ENCODE measurements around the gene PDE4C. TPM values are rescaled to one million over a fixed set of nuclear protein-coding genes. Genes with fewer than 3 reads are reported as not detected.

PDE4C gene
- total and polyA plus RNA-seq, 5 donors = 0.47 to 2.8 (median 1.2) TPM

DNA sequence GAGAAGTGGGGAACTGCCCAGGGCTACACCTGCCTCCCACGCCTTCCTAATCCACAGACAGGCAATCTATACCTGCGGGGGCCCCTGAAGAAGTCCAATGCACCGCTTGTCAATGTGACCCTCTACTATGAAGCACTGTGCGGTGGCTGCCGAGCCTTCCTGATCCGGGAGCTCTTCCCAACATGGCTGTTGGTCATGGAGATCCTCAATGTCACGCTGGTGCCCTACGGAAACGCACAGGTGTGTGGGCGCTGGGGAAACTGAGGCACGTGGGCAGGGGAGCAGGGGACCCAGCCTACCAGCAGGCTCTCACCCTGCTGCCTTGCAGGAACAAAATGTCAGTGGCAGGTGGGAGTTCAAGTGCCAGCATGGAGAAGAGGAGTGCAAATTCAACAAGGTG, 51.3 kb downstream of the PDE4C start:
- no peaks in the 10 kb centered on the region for H3K9me3 ChIP-seq (ENCODE audit: control insufficient read depth, low read length)
- no peak overlapping the region for H3K4me3 ChIP-seq (ENCODE audit: low read length)
- no peaks in the 10 kb centered on the region for H3K27me3 ChIP-seq (ENCODE audit: control insufficient read depth, insufficient read depth)
- 85% methylated on average over 11 of the region's 11 CpGs for WGBS
- H3K27ac ChIP-seq (ENCODE audit: low read length) = no peak overlapping the region
- ATAC-seq = no peak
- DNase-seq = peak in 1 of 3 donors; percentile 29
- H3K4me1 ChIP-seq (ENCODE audit: control insufficient read depth, insufficient read depth, low read length) = peaks cover 2% of the 10 kb centered on the region
- intact Hi-C loops (cut with DNase I) = no loop called here

Other genes starting within 250 kb of the PDE4C start
- gene ARRDC2, start 218.3 kb downstream of the PDE4C start, total RNA-seq = 10 to 100 TPM; 14.2 to 20.5 (median 18.0) TPM
- 24.7 TPM for gene ARRDC2, start 218.3 kb downstream of the PDE4C start, polyA plus RNA-seq
- 1 to 10 TPM in 2 of 4 donors, under 1 TPM in 2; 0.79 to 1.6 (median 0.97) TPM for gene IL12RB1, start 139.5 kb downstream of the PDE4C start, total RNA-seq
- gene IL12RB1, start 139.5 kb downstream of the PDE4C start, polyA plus RNA-seq = 0.32 TPM
- 1 to 10 TPM; 5.1 to 6.9 (median 6.5) TPM for gene MAST3, start 128.7 kb downstream of the PDE4C start, total RNA-seq
- gene MAST3, start 128.7 kb downstream of the PDE4C start, polyA plus RNA-seq = 2.6 TPM
- gene PIK3R2, start 73.3 kb downstream of the PDE4C start, total RNA-seq = 10 to 100 TPM; 21.3 to 30.1 (median 26.4) TPM
- gene PIK3R2, start 73.3 kb downstream of the PDE4C start, polyA plus RNA-seq = 7.1 TPM
- gene IFI30, start 52.6 kb downstream of the PDE4C start, total RNA-seq = 10 to 100 TPM; 21.8 to 47.4 (median 35.9) TPM
- gene IFI30, start 52.6 kb downstream of the PDE4C start, polyA plus RNA-seq = 10.1 TPM
- gene MPV17L2, start 33.2 kb downstream of the PDE4C start, total RNA-seq = 10 to 100 TPM in 2 of 4 donors, 1 to 10 TPM in 2; 8.0 to 12.0 (median 10.0) TPM
- 19.5 TPM for gene MPV17L2, start 33.2 kb downstream of the PDE4C start, polyA plus RNA-seq
- 10 to 100 TPM; 23.1 to 41.5 (median 29.5) TPM for gene RAB3A, start 22.4 kb downstream of the PDE4C start, total RNA-seq
- 29.1 TPM for gene RAB3A, start 22.4 kb downstream of the PDE4C start, polyA plus RNA-seq
- gene IQCN, start 48.0 kb upstream of the PDE4C start, total RNA-seq = 1 to 10 TPM in 2 of 4 donors, under 1 TPM in 2; 0.65 to 1.4 (median 1.1) TPM
- gene IQCN, start 48.0 kb upstream of the PDE4C start, polyA plus RNA-seq = 5.3 TPM
- gene JUND, start 55.2 kb upstream of the PDE4C start, total RNA-seq = 100 to 1,000 TPM; 117 to 229 (median 122) TPM
- gene JUND, start 55.2 kb upstream of the PDE4C start, polyA plus RNA-seq = 233 TPM
- gene LSM4, start 96.6 kb upstream of the PDE4C start, total RNA-seq = 10 to 100 TPM; 55.6 to 77.2 (median 64.8) TPM
- 131 TPM for gene LSM4, start 96.6 kb upstream of the PDE4C start, polyA plus RNA-seq
- 10 to 100 TPM; 31.3 to 42.0 (median 35.0) TPM for gene PGPEP1, start 114.2 kb upstream of the PDE4C start, total RNA-seq
- 17.4 TPM for gene PGPEP1, start 114.2 kb upstream of the PDE4C start, polyA plus RNA-seq
- gene GDF15, start 159.7 kb upstream of the PDE4C start, total RNA-seq = under 1 TPM in 3 of 4 donors, not detected in 1; 0.50 to 0.60 (median 0.53) TPM
- 0.25 TPM for gene GDF15, start 159.7 kb upstream of the PDE4C start, polyA plus RNA-seq
- gene LRRC25, start 171.2 kb upstream of the PDE4C start, total RNA-seq = 1 to 10 TPM; 3.1 to 4.3 (median 3.7) TPM
- gene LRRC25, start 171.2 kb upstream of the PDE4C start, polyA plus RNA-seq = 1.5 TPM
- gene SSBP4, start 193.0 kb upstream of the PDE4C start, total RNA-seq = 10 to 100 TPM; 32.7 to 40.0 (median 37.8) TPM
- gene SSBP4, start 193.0 kb upstream of the PDE4C start, polyA plus RNA-seq = 36.2 TPM
- gene ISYNA1, start 211.7 kb upstream of the PDE4C start, total RNA-seq = 10 to 100 TPM; 36.9 to 55.4 (median 45.3) TPM
- gene ISYNA1, start 211.7 kb upstream of the PDE4C start, polyA plus RNA-seq = 50.7 TPM